ENCODE results near the gene HOXB13. TPM values are rescaled to one million over a fixed set of nuclear protein-coding genes. Genes with fewer than 3 reads are reported as not detected.

Gene HOXB13
- polyA plus RNA-seq, 1 experiment = not detected

DNA sequence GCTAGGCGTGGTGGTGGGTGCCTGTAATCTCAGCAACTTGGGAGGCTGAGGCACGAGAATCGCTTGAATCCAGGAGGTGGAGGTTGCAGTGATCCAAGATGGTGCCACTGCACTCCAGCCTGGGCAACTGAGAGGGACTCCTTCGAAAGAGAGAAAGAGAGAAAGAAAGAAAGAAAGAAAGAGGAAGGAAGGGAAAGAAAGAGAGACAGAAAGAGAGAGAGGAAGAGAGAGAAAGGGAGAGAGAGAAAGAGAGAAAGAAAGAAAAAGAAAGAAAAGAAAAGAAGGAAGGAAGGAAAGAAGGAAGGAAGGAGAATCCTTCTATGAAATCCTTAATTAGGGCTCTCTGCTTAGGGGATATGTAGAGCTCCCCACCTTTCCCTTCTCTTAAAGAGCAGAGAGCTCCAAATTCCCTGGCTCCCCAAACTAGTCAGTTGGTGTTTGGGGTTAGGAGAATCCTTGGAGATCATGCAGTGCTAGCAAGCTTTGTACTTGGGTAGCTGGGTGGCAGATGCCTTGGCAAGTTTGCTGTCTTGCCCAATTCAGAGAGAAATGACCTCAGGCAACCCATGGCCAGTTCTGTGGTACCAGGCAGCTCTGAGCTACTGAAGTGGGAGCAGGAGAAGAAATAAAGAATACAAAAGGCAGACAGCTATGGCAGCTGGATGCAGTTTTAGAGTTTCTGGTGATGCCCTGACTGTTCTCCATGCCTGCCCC lies 8.9 kb upstream of the HOXB13 start:
- CTCF ChIA-PET = interaction anchor here (1.2 to 2.6 kb wide), 3 partner anchors 13 to 147 kb away, joined by 4 to 11 read pairs (median 4); no protein-coding TSS in a partner anchor
- Histone ChIP-seq H3K4me3 (ENCODE audit: low read depth, low read length) (no peak overlapping the region), H3K27me3 (ENCODE audit: control insufficient read depth, insufficient read depth, low read length) (peaks cover 94% of the 10 kb centered on the region), H3K27ac (ENCODE audit: low read depth, low read length) (no peak overlapping the region), H3K9me3 (ENCODE audit: control insufficient read depth, insufficient read depth, low read length) (no peaks in the 10 kb centered on the region; the same call in 1 of the 2 replicates)
- POLR2A ChIA-PET = no interaction called here
- no peak for DNase-seq (ENCODE audit: low read depth, low spot score)
- TF ChIP-seq, protein P1, sequence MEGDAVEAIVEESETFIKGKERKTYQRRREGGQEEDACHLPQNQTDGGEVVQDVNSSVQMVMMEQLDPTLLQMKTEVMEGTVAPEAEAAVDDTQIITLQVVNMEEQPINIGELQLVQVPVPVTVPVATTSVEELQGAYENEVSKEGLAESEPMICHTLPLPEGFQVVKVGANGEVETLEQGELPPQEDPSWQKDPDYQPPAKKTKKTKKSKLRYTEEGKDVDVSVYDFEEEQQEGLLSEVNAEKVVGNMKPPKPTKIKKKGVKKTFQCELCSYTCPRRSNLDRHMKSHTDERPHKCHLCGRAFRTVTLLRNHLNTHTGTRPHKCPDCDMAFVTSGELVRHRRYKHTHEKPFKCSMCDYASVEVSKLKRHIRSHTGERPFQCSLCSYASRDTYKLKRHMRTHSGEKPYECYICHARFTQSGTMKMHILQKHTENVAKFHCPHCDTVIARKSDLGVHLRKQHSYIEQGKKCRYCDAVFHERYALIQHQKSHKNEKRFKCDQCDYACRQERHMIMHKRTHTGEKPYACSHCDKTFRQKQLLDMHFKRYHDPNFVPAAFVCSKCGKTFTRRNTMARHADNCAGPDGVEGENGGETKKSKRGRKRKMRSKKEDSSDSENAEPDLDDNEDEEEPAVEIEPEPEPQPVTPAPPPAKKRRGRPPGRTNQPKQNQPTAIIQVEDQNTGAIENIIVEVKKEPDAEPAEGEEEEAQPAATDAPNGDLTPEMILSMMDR (IDR thresholded peaks at IDR 0.05; ENCODE audit: low read depth, low read length) = no peak

DNA sequence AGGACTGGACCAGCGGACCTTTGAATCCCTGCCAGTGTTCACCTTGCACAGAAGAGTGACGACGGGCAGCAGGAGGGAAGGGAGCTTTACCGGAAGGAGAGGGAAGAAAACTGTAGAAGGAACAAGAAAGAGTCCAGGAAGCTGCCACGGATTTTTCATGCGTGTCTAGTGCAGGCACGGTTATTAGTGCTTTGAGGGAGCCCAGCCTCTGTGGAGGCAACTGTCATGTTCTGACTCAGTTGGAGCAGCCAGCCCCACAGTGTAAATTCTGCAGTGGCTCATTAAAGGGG lies 6.5 kb upstream of the HOXB13 start:
- TF ChIP-seq, protein P1 (IDR thresholded peaks at IDR 0.05; ENCODE audit: low read depth, low read length) = no peak
- no peak overlapping the region for H3K4me3 ChIP-seq (ENCODE audit: low read depth, low read length)
- POLR2A ChIA-PET = no interaction called here
- CTCF ChIA-PET = interaction anchor here (0.9 kb wide), 1 partner anchor 10 kb away, joined by 3 read pairs; no protein-coding TSS in a partner anchor
- peaks cover 95% of the 10 kb centered on the region for H3K27me3 ChIP-seq (ENCODE audit: control insufficient read depth, insufficient read depth, low read length)
- H3K27ac ChIP-seq (ENCODE audit: low read depth, low read length) = no peak overlapping the region
- no peak for DNase-seq (ENCODE audit: low read depth, low spot score)
- H3K9me3 ChIP-seq (ENCODE audit: control insufficient read depth, insufficient read depth, low read length) = no peaks in the 10 kb centered on the region; the same call in 1 of the 2 replicates

DNA sequence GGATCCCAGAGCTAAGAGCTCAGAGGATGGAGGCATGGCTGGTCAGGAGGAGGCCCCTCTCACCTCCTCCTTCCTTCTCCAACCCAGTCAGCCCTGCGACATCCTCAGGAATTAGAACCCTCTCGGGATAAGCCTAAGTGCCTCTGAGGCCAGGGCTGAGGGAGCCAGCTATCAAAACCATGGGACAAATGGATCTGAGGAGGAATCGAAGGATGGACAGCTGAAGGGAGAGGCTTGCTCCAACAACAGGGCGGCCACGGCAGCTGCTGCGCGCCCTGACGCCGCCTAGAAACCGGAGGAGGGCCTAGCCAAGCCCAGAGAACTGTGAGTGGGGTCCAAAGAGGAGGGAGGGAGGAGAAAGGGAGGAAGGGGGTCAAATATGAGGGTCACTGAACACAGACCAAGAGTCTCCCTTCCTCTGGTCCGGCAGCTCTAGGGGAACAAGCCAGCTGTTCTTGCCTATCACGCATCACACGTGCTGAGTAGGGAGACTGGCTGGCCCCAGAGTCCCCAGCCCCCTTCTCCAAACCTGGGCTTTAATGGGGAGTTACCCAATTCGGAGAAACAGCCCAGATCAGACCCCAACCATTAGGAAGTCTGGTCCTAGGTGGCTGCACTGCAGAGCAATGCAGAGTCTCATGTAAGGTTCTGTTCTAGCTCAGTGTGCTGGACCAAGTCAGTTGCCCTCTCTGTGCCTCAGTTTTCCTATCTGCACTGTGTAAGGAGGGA lies 5.9 kb upstream of the HOXB13 start:
- TF ChIP-seq, protein P1 (IDR thresholded peaks at IDR 0.05; ENCODE audit: low read depth, low read length) = no peak
- H3K27me3 ChIP-seq (ENCODE audit: control insufficient read depth, insufficient read depth, low read length) = peaks cover 96% of the 10 kb centered on the region
- CTCF ChIA-PET = interaction anchor here (0.9 kb wide), 1 partner anchor 9 kb away, joined by 3 read pairs; no protein-coding TSS in a partner anchor
- DNase-seq (ENCODE audit: low read depth, low spot score) = no peak
- H3K27ac ChIP-seq (ENCODE audit: low read depth, low read length) = no peak overlapping the region
- no peak overlapping the region for H3K4me3 ChIP-seq (ENCODE audit: low read depth, low read length)
- POLR2A ChIA-PET = interaction anchor here (0.7 kb wide), 1 partner anchor 24 kb away, joined by 3 read pairs; no protein-coding TSS in a partner anchor
- no peaks in the 10 kb centered on the region; the same call in 1 of the 2 replicates for H3K9me3 ChIP-seq (ENCODE audit: control insufficient read depth, insufficient read depth, low read length)

DNA sequence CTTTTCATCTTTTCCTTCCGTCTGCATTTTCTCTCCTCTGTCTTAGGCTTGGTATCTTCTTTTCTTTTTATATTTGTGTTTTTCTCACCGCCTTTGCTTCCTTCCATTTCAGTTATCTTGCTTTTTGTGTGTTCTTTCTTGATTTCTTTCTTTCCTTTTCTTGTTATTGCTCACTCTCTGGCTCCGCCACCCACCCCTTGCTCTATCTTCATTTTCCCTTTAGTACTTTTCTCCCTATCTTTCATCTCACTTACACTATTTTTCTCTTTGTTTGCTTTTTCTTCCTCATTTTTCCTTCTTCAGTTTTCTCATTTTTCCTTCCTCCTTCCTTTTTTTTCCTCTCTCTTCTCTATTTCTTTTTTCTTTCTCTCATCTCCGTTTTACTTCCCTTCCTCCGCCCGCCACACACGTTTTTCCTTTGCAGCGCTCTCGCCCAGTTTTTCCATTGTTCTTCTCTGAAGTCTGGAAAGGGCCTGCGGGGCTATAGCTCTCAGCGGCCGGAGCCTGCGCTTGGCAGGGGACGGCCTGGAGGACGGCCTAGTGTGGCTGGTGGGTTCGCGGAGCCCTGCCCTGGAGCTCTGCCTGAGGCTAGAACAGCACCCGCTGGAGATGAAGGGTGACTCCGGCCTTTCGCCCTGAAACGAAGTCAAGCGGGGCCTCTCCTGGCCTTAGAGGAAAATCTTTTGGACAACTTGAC lies 5.2 kb upstream of the HOXB13 start:
- ChIA-PET CTCF (no interaction called here), POLR2A (interaction anchor here (0.7 kb wide), 1 partner anchor 24 kb away, joined by 3 read pairs; no protein-coding TSS in a partner anchor)
- Histone ChIP-seq H3K4me3 (ENCODE audit: low read depth, low read length) (no peak overlapping the region), H3K27ac (ENCODE audit: low read depth, low read length) (no peak overlapping the region), H3K27me3 (ENCODE audit: control insufficient read depth, insufficient read depth, low read length) (peaks cover 96% of the 10 kb centered on the region), H3K9me3 (ENCODE audit: control insufficient read depth, insufficient read depth, low read length) (no peaks in the 10 kb centered on the region; the same call in 1 of the 2 replicates)
- TF ChIP-seq, protein P1 (IDR thresholded peaks at IDR 0.05; ENCODE audit: low read depth, low read length) = no peak
- DNase-seq (ENCODE audit: low read depth, low spot score) = no peak
